GM13977 (cell line): ENCODE measurements around the gene CST9L.

Experiments used
- DNase-seq: peaks from one replicate; pipeline ENCODE4 v3.0.0; 2012; ENCODE audit warnings: low spot score
- in situ Hi-C: fragments of 300-500 bp; cut with MboI; formaldehyde crosslinking; loops from one replicate; pipeline ENCODE4 v1.12.0; 2022; ENCODE audit warnings: low sequenced_read_pairs, low pct_unique_long_range_greater_than_20kb, mixed read lengths, inconsistent platforms; ENCODE audit not compliant: unreplicated experiment
- TF ChIP-seq, protein P1 (sequence below): IDR thresholded peaks from 2 replicates; pipeline ENCODE4 v1.5.1; 2012; ENCODE audit warnings: mild to moderate bottlenecking, control low read depth; ENCODE audit not compliant: insufficient read depth; ENCODE audit errors: extremely low read depth, missing control alignments

Gene CST9L

DNA sequence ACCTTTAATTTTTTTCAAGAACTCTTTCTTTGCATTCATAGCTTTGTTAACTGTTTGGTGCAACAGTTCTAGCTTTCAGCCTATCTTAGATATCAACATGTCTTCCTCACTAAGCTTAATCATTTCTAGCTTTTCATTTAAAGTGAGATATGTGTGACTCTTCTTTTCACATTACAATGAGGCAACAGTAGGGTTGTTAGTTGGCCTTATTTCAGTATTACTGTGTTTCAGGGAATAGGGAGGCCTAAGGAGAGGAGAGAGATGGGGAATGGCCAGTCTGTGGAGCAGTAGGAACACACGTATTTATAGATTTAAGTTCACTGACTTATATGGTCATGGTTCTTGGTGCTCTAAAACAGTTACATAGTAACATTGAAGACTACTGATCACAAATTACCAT is 35.8 kb downstream of the CST9L start:
- TF ChIP-seq, protein P1, sequence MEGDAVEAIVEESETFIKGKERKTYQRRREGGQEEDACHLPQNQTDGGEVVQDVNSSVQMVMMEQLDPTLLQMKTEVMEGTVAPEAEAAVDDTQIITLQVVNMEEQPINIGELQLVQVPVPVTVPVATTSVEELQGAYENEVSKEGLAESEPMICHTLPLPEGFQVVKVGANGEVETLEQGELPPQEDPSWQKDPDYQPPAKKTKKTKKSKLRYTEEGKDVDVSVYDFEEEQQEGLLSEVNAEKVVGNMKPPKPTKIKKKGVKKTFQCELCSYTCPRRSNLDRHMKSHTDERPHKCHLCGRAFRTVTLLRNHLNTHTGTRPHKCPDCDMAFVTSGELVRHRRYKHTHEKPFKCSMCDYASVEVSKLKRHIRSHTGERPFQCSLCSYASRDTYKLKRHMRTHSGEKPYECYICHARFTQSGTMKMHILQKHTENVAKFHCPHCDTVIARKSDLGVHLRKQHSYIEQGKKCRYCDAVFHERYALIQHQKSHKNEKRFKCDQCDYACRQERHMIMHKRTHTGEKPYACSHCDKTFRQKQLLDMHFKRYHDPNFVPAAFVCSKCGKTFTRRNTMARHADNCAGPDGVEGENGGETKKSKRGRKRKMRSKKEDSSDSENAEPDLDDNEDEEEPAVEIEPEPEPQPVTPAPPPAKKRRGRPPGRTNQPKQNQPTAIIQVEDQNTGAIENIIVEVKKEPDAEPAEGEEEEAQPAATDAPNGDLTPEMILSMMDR = no peak
- in situ Hi-C loops = no loop called here
- no peak for DNase-seq

DNA sequence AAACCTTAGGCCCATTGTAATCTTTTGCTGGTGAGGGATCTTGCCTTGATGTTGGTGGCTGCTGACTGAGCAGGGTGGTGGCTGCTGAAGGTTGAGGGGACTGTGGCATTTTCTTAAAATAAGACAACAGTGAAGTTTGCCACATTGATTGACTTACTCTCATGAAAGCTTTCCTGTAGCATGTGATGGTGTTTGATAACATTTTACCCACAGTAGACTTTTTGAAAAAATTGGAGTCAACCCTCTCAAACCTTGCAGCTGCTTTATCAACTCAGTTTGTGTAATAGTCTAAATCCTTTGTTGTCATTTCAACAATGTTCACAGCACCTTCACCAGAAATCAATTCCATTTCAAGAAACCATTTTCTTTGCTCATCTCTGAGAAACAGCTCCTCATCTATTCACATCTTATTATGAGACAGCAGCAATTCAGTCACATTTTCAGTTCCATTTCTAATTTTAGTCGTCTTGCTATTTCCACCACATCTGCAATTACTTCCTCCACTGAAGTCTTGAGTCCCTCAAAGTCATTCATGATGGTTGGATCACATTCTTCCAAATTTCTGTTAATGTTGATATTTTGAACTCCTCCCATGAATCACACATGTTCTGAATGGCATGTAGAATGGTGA is 37.2 kb downstream of the CST9L start:
- in situ Hi-C loops = no loop called here
- TF ChIP-seq, protein P1 = no peak
- no peak for DNase-seq

DNA sequence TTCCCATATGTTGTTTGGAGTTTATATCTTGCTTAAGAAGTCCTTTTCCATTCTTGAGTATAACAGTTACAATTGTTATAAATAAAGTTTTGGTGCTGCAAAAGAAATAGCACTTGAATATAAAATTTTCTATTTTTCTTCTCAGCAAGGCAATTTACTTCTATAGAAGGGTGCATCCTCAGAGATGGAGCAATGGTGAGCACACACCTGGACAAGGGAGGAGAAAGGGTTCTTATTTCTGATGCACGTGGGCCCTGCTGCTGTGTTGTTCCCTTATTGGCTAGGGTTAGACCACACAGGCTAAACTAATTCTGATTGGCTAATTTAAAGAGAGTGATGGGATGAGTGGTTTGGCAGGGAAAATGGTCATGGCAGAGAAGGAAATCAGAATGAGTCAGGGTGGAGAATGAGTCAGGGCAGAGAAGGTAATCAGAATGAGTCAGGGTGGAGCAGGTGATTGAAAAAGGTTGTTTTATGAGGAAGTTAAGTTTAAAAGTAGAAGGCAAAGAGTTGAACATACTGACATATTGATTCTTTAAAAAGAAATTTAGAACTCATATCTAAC is 39.3 kb downstream of the CST9L start:
- in situ Hi-C loops = no loop called here
- TF ChIP-seq, protein P1 = no peak
- DNase-seq = no peak

DNA sequence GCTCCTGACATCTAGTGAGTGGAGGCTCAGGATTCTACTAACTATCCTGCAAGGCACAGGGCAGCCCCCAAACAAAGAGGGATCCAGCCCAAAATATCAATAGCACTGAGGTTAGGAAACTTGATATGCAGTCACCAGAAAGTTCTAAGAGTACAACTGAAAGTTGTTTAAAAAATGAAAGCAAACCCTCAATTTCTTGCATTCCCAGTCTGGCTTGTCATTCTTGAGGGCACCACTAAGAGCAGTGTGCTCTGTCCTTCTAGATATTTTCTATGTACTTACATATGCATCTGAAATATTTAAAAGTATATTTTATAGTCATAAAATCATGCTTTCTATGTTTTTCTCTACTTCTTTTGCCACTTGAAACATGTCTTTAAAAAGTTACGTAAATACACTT is 41.4 kb downstream of the CST9L start:
- TF ChIP-seq, protein P1 = no peak
- in situ Hi-C loops = no loop called here
- no peak for DNase-seq

DNA sequence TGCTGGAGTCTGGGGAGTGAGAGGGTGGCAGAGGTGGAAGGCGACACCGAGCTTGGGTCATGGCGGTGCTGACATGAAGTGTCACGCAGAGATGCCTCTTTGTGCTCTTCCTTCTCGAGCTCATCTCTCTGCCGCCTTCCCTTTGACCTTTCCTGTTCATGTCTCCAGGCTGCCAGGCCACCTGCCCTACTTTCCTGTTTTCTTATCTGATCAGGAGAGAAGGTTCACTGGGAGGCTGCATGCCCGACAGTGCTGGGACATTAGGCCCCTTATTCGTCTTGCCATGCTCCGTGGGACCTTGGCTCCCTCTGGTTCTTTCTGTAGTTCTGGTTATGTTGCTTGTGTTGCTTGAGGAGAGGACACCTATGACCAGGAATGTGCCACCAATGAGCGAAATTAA is 44.1 kb downstream of the CST9L start:
- no peak for DNase-seq
- in situ Hi-C loops = no loop called here
- TF ChIP-seq, protein P1 = no peak

DNA sequence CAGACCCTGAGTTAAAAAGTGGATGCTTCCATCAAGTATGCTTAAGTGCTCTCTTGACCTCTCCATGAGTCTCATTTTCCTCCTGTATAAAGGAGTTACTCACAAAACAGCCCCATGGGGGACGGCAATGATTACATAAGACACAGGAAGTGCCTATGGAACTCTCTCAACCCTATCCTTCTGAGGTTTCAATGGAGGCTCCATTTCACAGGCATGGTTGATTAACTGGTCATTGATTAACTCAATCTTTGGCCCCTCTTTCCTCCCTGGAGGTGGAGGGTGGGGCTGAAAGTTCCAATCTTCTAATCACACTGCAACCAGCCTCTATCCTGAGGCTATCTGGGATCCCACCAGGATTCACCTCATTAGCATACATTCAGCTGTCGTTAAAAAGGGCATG is 48.1 kb downstream of the CST9L start:
- in situ Hi-C loops = no loop called here
- no peak for DNase-seq
- TF ChIP-seq, protein P1 = no peak
